ENCODE results near the gene RNF151. TPM values are rescaled to one million over a fixed set of nuclear protein-coding genes. Genes with fewer than 3 reads are reported as not detected.

The RNF151 gene
- total and polyA plus RNA-seq, 2 of the 13 experiments (the other 11 are each of a cell fraction or from before 2014, with no cell fraction given): not detected

DNA sequence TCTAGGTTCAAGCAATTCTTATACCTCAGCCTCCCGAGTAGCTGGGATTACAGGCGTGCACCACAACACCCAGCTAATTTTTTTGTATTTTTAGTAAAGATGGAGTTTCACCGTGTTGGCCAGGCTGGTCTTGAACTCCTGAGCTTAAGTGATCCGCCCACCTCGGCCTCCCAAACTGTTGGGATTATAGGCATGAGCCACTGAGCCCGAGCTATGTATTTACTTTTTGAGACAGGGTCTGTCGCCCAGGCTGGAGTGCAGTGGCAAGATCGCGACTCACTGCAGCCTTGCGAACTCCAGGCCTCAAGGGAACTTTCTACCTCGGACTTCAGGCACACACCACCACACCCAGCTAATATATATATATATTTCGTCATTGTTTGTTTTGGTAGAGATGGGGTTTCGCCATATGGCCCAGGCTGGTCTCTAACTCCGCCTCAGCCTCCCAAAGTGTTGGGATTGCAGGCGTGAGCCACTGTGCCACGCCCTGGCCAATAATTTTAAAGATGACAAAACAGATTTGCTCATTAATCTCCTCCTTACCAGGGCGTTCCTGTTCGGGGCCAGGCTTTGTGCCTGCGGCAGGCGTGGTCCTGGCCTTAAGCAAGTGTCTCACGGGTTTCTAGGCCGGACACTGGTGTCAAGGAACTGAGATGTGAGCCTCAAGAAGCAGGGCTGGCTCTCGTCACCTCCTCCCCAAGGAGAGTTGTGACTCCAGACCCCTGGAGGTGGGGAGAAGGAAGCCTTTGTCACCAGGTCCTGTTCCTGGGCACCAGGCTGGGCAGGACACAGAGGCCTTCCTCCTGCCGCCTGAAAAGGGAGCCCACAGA lies 48.7 kb downstream of the RNF151 start (continued):
- TF ChIP-seq BRF2 (CRISPR knock-in tag; IDR thresholded peaks at IDR 0.05) (no peak), BRCA1 (CRISPR knock-in tag; IDR thresholded peaks at IDR 0.05) (no peak), ZNF558 (CRISPR knock-in tag; IDR thresholded peaks at IDR 0.05; ENCODE audit: borderline replicate concordance) (no peak), THAP7 (CRISPR knock-in tag; IDR thresholded peaks at IDR 0.05) (no peak), KDM5A (IDR thresholded peaks at IDR 0.05; ENCODE audit: borderline replicate concordance, low read length) (no peak), ZNF550 (CRISPR knock-in tag; IDR thresholded peaks at IDR 0.05; ENCODE audit: borderline replicate concordance) (no peak), ZNF570 (CRISPR knock-in tag; IDR thresholded peaks at IDR 0.05; ENCODE audit: borderline replicate concordance) (no peak), TP53 (CRISPR knock-in tag; conservative IDR thresholded peaks at IDR 0.05) (no peak), ARID2 (CRISPR knock-in tag; IDR thresholded peaks at IDR 0.05; ENCODE audit: borderline replicate concordance) (no peak), SIX1 (CRISPR knock-in tag; IDR thresholded peaks at IDR 0.05; ENCODE audit: borderline replicate concordance) (no peak), SMYD3 (CRISPR knock-in tag; IDR thresholded peaks at IDR 0.05) (no peak), ZZZ3 (CRISPR knock-in tag; IDR thresholded peaks at IDR 0.05; ENCODE audit: borderline replicate concordance) (no peak), NCOA5 (CRISPR knock-in tag; IDR thresholded peaks at IDR 0.05) (no peak), PLSCR1 (CRISPR knock-in tag; IDR thresholded peaks at IDR 0.05; ENCODE audit: borderline replicate concordance) (no peak), IRF2 (CRISPR knock-in tag; IDR thresholded peaks at IDR 0.05) (peak; percentile 51; the same call in 1 of the 2 replicates), POLR2G (IDR thresholded peaks at IDR 0.05; ENCODE audit: low read depth, low read length) (no peak; the same call in 1 of the 2 replicates), IRX3 (CRISPR knock-in tag; IDR thresholded peaks at IDR 0.05; ENCODE audit: borderline replicate concordance, low read depth) (no peak), NR2F2 (IDR thresholded peaks at IDR 0.05; ENCODE audit: borderline replicate concordance, low read depth) (no peak), SRSF4 (IDR thresholded peaks at IDR 0.05; ENCODE audit: low read depth, low read length, poor library complexity, severe bottlenecking) (no peak), NFIB (CRISPR knock-in tag; IDR thresholded peaks at IDR 0.05; ENCODE audit: borderline replicate concordance) (no peak), ZNF224 (CRISPR knock-in tag; IDR thresholded peaks at IDR 0.05) (no peak), NFRKB (IDR thresholded peaks at IDR 0.05) (no peak)
- TF ChIP-seq, protein P1, sequence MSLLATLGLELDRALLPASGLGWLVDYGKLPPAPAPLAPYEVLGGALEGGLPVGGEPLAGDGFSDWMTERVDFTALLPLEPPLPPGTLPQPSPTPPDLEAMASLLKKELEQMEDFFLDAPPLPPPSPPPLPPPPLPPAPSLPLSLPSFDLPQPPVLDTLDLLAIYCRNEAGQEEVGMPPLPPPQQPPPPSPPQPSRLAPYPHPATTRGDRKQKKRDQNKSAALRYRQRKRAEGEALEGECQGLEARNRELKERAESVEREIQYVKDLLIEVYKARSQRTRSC (CRISPR knock-in tag; IDR thresholded peaks at IDR 0.05; ENCODE audit: low read depth): no peak
- TF ChIP-seq, protein P2, sequence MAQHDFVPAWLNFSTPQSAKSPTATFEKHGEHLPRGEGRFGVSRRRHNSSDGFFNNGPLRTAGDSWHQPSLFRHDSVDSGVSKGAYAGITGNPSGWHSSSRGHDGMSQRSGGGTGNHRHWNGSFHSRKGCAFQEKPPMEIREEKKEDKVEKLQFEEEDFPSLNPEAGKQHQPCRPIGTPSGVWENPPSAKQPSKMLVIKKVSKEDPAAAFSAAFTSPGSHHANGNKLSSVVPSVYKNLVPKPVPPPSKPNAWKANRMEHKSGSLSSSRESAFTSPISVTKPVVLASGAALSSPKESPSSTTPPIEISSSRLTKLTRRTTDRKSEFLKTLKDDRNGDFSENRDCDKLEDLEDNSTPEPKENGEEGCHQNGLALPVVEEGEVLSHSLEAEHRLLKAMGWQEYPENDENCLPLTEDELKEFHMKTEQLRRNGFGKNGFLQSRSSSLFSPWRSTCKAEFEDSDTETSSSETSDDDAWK (CRISPR knock-in tag; IDR thresholded peaks at IDR 0.05): no peak
- TF ChIP-seq, protein P3, sequence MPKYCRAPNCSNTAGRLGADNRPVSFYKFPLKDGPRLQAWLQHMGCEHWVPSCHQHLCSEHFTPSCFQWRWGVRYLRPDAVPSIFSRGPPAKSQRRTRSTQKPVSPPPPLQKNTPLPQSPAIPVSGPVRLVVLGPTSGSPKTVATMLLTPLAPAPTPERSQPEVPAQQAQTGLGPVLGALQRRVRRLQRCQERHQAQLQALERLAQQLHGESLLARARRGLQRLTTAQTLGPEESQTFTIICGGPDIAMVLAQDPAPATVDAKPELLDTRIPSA (CRISPR knock-in tag; IDR thresholded peaks at IDR 0.05; ENCODE audit: borderline replicate concordance): no peak

Measured in HepG2 (cell line).